WTC11 (cell line): ENCODE data around the gene LMO1. TPM values are rescaled to one million over a fixed set of nuclear protein-coding genes. Genes with fewer than 3 reads are reported as not detected.

Experiments used
- ATAC-seq: fragments of 200-7000 bp; cut with Tn5 transposase; 2 replicates; pipeline ENCODE4 v1.10.0; 2021; ENCODE audit warnings: mild to moderate bottlenecking, moderate library complexity
- CTCF ChIA-PET: fragments of 300-600 bp; sonication (Branson Sonifier 250); formaldehyde crosslinking; loops from one replicate; lab custom pipeline; 2021; ENCODE audit warnings: antibody characterized with exemption; lab: Charles Lee
- POLR2A ChIA-PET: fragments of 350-600 bp; sonication (Branson Sonifier 250); formaldehyde crosslinking; loops from one replicate; lab custom pipeline; 2021; ENCODE audit warnings: antibody characterized with exemption; lab: Charles Lee
- DNase-seq: peaks from one replicate; pipeline ENCODE4 v3.0.0; 2021; ENCODE audit warnings: low spot score
- H3K27ac Mint-ChIP-seq: 2 replicates; pipeline ENCODE4 v1.8.0; 2021; ENCODE audit warnings: mixed read lengths
- H3K27me3 Mint-ChIP-seq: 2 replicates; pipeline ENCODE4 v1.8.0; 2021; ENCODE audit warnings: low read depth, mild to moderate bottlenecking, moderate library complexity, mixed read lengths
- H3K36me3 Mint-ChIP-seq: 2 replicates; pipeline ENCODE4 v1.8.0; 2021; ENCODE audit warnings: mixed read lengths
- H3K4me1 Mint-ChIP-seq: 2 replicates; pipeline ENCODE4 v1.8.0; 2022; ENCODE audit warnings: mixed read lengths
- H3K4me3 Mint-ChIP-seq: 2 replicates; pipeline ENCODE4 v1.8.0; 2021; ENCODE audit warnings: mild to moderate bottlenecking, moderate library complexity, mixed read lengths
- H3K9me3 Mint-ChIP-seq: 2 replicates; pipeline ENCODE4 v1.8.0; 2021; ENCODE audit warnings: mixed read lengths
- ARID4B ChIP-seq: sonication (generic); formaldehyde crosslinking; IDR thresholded peaks from 2 replicates; pipeline ENCODE4 v1.8.0; 2023; ENCODE audit warnings: missing genetic modification reagents, mild to moderate bottlenecking, borderline replicate concordance
- ATF3 ChIP-seq: sonication (generic); formaldehyde crosslinking; conservative IDR thresholded peaks from 2 replicates; pipeline ENCODE4 v1.8.1; 2022; ENCODE audit warnings: mild to moderate bottlenecking, missing genetic modification reagents
- CTCF ChIP-seq: fragments of 200-600 bp; IDR thresholded peaks from 2 replicates; pipeline ENCODE4 v1.8.0; 2022; ENCODE audit warnings: antibody characterized with exemption
- E2F4 ChIP-seq: sonication (generic); formaldehyde crosslinking; IDR thresholded peaks from 2 replicates; pipeline ENCODE4 v1.8.1; 2022; ENCODE audit warnings: low read depth, mild to moderate bottlenecking, moderate library complexity, missing genetic modification reagents, borderline replicate concordance
- EMX1 ChIP-seq: fragments of 250-450 bp; sonication (Bioruptor Pico); IDR thresholded peaks from 2 replicates; pipeline ENCODE4 v1.8.0; 2021; ENCODE audit warnings: mild to moderate bottlenecking
- ERG ChIP-seq: fragments of 250-450 bp; sonication (Bioruptor Pico); IDR thresholded peaks from 2 replicates; pipeline ENCODE4 v1.8.0; 2021; ENCODE audit warnings: mild to moderate bottlenecking
- ESRRA ChIP-seq: sonication (generic); formaldehyde crosslinking; IDR thresholded peaks from 2 replicates; pipeline ENCODE4 v1.8.1; 2022; ENCODE audit warnings: mild to moderate bottlenecking, missing genetic modification reagents, borderline replicate concordance
- ETV6 ChIP-seq: sonication (generic); formaldehyde crosslinking; IDR thresholded peaks from 2 replicates; pipeline ENCODE4 v1.8.1; 2022; ENCODE audit warnings: mild to moderate bottlenecking, missing genetic modification reagents
- GTF2I ChIP-seq: fragments of 250-450 bp; sonication (Bioruptor Pico); conservative IDR thresholded peaks from 2 replicates; pipeline ENCODE4 v1.4.0; 2021; ENCODE audit warnings: mild to moderate bottlenecking
- MLX ChIP-seq: sonication (generic); formaldehyde crosslinking; IDR thresholded peaks from 2 replicates; pipeline ENCODE4 v1.8.1; 2023; ENCODE audit warnings: mild to moderate bottlenecking, missing genetic modification reagents, moderate library complexity
- MYBL2 ChIP-seq: sonication (generic); formaldehyde crosslinking; IDR thresholded peaks from 2 replicates; pipeline ENCODE4 v1.8.1; 2023; ENCODE audit warnings: mild to moderate bottlenecking, moderate library complexity, missing genetic modification reagents
- NR1H2 ChIP-seq: sonication (generic); formaldehyde crosslinking; IDR thresholded peaks from 2 replicates; pipeline ENCODE4 v1.9.0; 2021; ENCODE audit warnings: mild to moderate bottlenecking, moderate library complexity, missing genetic modification reagents
- NR3C1 ChIP-seq: sonication (generic); formaldehyde crosslinking; conservative IDR thresholded peaks from 2 replicates; pipeline ENCODE4 v1.8.1; 2023; ENCODE audit warnings: low read depth, mild to moderate bottlenecking, missing genetic modification reagents
- SOX15 ChIP-seq: fragments of 250-450 bp; sonication (Bioruptor Pico); IDR thresholded peaks from 2 replicates; pipeline ENCODE4 v1.9.0; 2021; ENCODE audit warnings: mild to moderate bottlenecking
- SP1 ChIP-seq: sonication (generic); formaldehyde crosslinking; conservative IDR thresholded peaks from 2 replicates; pipeline ENCODE4 v1.8.1; 2022; ENCODE audit warnings: missing genetic modification reagents
- STAT6 ChIP-seq: sonication (generic); formaldehyde crosslinking; conservative IDR thresholded peaks from 2 replicates; pipeline ENCODE4 v1.8.1; 2023; ENCODE audit warnings: mild to moderate bottlenecking, low read depth, missing genetic modification reagents, moderate library complexity
- ZNF232 ChIP-seq: sonication (generic); formaldehyde crosslinking; IDR thresholded peaks from 2 replicates; pipeline ENCODE4 v1.8.0; 2022; ENCODE audit warnings: mild to moderate bottlenecking, missing genetic modification reagents
- ZNF317 ChIP-seq: sonication (generic); formaldehyde crosslinking; IDR thresholded peaks from 2 replicates; pipeline ENCODE4 v1.8.1; 2023; ENCODE audit warnings: low read depth, mild to moderate bottlenecking, moderate library complexity, missing genetic modification reagents, borderline replicate concordance
- ZNF512 ChIP-seq: sonication (generic); formaldehyde crosslinking; IDR thresholded peaks from 2 replicates; pipeline ENCODE4 v1.8.1; 2022; ENCODE audit warnings: missing genetic modification reagents, borderline replicate concordance
- ZSCAN18 ChIP-seq: fragments of 250-450 bp; sonication (Bioruptor Pico); IDR thresholded peaks from 2 replicates; pipeline ENCODE4 v2.1.2; 2022; ENCODE audit warnings: mild to moderate bottlenecking, moderate library complexity
- total RNA-seq: library from RNA; stranded (reverse); gene quantifications from 3 replicates; pipeline ENCODE4 v1.2.3, GENCODE V29; 2021

The LMO1 gene
- total RNA-seq, 1 experiment from 2014 or later = 0.44 TPM

- TF ChIP-seq STAT6 (CRISPR knock-in tag) = no peak
- TF ChIP-seq ZNF512 = no peak
- TF ChIP-seq CTCF = no peak
- no peak for TF ChIP-seq ESRRA (CRISPR knock-in tag)
- TF ChIP-seq ZNF317 (CRISPR knock-in tag) = no peak
- no peak for TF ChIP-seq EMX1
- TF ChIP-seq ATF3 (CRISPR knock-in tag) = no peak
- TF ChIP-seq NR3C1 (CRISPR knock-in tag) = no peak
These were observed 7.6 kb upstream of the LMO1 start (continued) for GRCh38 chr11:8271106-8271886.

GRCh38 chr11:8269636-8270035 lies 6.0 kb upstream of the LMO1 start:
- Mint-ChIP-seq H3K9me3 (peaks cover 6% of the 10 kb centered on the region), H3K27me3 (peaks cover 72% of the 10 kb centered on the region), H3K27ac (no peak overlapping the region), H3K4me1 (peaks cover 6% of the 10 kb centered on the region), H3K36me3 (no peaks in the 10 kb centered on the region), H3K4me3 (no peak overlapping the region)
- CTCF ChIA-PET = no interaction called here
- no peak for DNase-seq
- POLR2A ChIA-PET = no interaction called here
- ATAC-seq = no peak
- TF ChIP-seq ZNF232 (CRISPR knock-in tag) = no peak
- TF ChIP-seq SOX15 = no peak
- no peak for TF ChIP-seq ERG
- TF ChIP-seq EMX1 = no peak
- no peak for TF ChIP-seq E2F4 (CRISPR knock-in tag)
- TF ChIP-seq GTF2I = no peak
- TF ChIP-seq SP1 (CRISPR knock-in tag) = no peak
- TF ChIP-seq MLX = no peak
- TF ChIP-seq ETV6 (CRISPR knock-in tag) = no peak
- no peak for TF ChIP-seq ZSCAN18 (CRISPR knock-in tag)
- TF ChIP-seq ARID4B = no peak
- no peak for TF ChIP-seq NR1H2 (CRISPR knock-in tag)
- no peak for TF ChIP-seq MYBL2 (CRISPR knock-in tag)
